RWPE2 (cell line): ENCODE measurements around the gene PRR5L.

Experiments used
- ATAC-seq: fragments of 200-7000 bp; cut with Tn5 transposase; 3 replicates; pipeline ENCODE4 v1.9.1; 2021; ENCODE audit warnings: low read depth
- DNase-seq: peaks from one replicate; pipeline ENCODE4 v3.0.0-alpha.2; 2020; ENCODE audit warnings: low spot score
- H3K27ac ChIP-seq: fragments of 450-650 bp; 2 replicates; pipeline ENCODE4 v1.5.1; 2017; ENCODE audit warnings: mild to moderate bottlenecking; ENCODE audit not compliant: poor library complexity, severe bottlenecking
- H3K27me3 ChIP-seq: fragments of 250-450 bp; sonication (Bioruptor Pico); 2 replicates; pipeline ENCODE4 v1.5.1; 2021; ENCODE audit warnings: mild to moderate bottlenecking, moderate library complexity; ENCODE audit not compliant: insufficient read depth, poor library complexity, severe bottlenecking
- H3K36me3 ChIP-seq: fragments of 250-450 bp; sonication (Bioruptor Pico); 2 replicates; pipeline ENCODE4 v1.5.1; 2020; ENCODE audit warnings: low read depth, mild to moderate bottlenecking, moderate library complexity
- H3K4me1 ChIP-seq: fragments of 250-450 bp; sonication (Bioruptor Pico); 2 replicates; pipeline ENCODE4 v1.5.1; 2021; ENCODE audit warnings: mild to moderate bottlenecking, moderate library complexity; ENCODE audit not compliant: insufficient read depth, poor library complexity, severe bottlenecking
- H3K4me3 ChIP-seq: fragments of 250-450 bp; sonication (Bioruptor Pico); 2 replicates; pipeline ENCODE4 v1.5.1; 2021; ENCODE audit warnings: mild to moderate bottlenecking, moderate library complexity; ENCODE audit not compliant: severe bottlenecking
- H3K9me3 ChIP-seq: fragments of 250-450 bp; sonication (Bioruptor Pico); 2 replicates; pipeline ENCODE4 v1.5.1; 2021; ENCODE audit warnings: mild to moderate bottlenecking, moderate library complexity; ENCODE audit not compliant: severe bottlenecking
- TF ChIP-seq, protein P1 (sequence below): fragments of 450-650 bp; IDR thresholded peaks from one replicate; pipeline ENCODE4 v1.5.1; 2017; ENCODE audit warnings: mild to moderate bottlenecking, moderate library complexity; ENCODE audit not compliant: poor library complexity, severe bottlenecking

Gene PRR5L

GRCh38 chr11:36340897-36341296 is 44.8 kb downstream of the PRR5L start:
- H3K36me3 ChIP-seq = no peaks in the 10 kb centered on the region
- ATAC-seq (no peak), DNase-seq (no peak)
- H3K4me1 ChIP-seq = no peaks in the 10 kb centered on the region
- TF ChIP-seq, protein P1, sequence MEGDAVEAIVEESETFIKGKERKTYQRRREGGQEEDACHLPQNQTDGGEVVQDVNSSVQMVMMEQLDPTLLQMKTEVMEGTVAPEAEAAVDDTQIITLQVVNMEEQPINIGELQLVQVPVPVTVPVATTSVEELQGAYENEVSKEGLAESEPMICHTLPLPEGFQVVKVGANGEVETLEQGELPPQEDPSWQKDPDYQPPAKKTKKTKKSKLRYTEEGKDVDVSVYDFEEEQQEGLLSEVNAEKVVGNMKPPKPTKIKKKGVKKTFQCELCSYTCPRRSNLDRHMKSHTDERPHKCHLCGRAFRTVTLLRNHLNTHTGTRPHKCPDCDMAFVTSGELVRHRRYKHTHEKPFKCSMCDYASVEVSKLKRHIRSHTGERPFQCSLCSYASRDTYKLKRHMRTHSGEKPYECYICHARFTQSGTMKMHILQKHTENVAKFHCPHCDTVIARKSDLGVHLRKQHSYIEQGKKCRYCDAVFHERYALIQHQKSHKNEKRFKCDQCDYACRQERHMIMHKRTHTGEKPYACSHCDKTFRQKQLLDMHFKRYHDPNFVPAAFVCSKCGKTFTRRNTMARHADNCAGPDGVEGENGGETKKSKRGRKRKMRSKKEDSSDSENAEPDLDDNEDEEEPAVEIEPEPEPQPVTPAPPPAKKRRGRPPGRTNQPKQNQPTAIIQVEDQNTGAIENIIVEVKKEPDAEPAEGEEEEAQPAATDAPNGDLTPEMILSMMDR = no peak
- no peak overlapping the region for H3K4me3 ChIP-seq
- no peak overlapping the region for H3K27ac ChIP-seq
- no peaks in the 10 kb centered on the region for H3K27me3 ChIP-seq
- H3K9me3 ChIP-seq = no peaks in the 10 kb centered on the region

- no peaks in the 10 kb centered on the region for H3K4me1 ChIP-seq
- DNase-seq (no peak), ATAC-seq (no peak)
These were observed 45.8 kb downstream of the PRR5L start for GRCh38 chr11:36341915-36342314.

DNA sequence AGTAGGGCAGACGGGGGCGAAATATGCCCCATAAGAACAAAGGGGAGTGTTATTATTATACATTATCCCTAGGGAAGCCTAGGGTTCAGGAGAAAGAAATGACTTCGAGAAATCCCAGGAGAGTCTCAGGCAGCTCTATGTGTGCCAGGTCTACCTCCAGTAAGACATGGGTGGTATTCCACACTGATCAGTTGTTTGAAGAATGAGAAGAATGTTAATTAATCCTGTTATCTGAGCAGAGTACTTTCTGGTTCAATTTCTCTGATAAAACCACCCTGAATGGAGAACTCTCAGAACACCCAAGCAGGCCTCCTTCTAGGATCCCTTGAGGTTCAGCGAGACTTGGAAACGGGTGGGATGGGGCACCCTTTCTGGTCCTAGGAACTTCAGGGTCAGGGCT is 46.2 kb downstream of the PRR5L start:
- ATAC-seq = no peak
- H3K9me3 ChIP-seq = no peaks in the 10 kb centered on the region
- no peak overlapping the region for H3K27ac ChIP-seq
- TF ChIP-seq, protein P1 = no peak
- DNase-seq = no peak
- no peaks in the 10 kb centered on the region for H3K4me1 ChIP-seq
- no peak overlapping the region for H3K4me3 ChIP-seq
- H3K36me3 ChIP-seq = no peaks in the 10 kb centered on the region
- H3K27me3 ChIP-seq = no peaks in the 10 kb centered on the region

More at GRCh38 chr11:36341915-36342314, 45.8 kb downstream of the PRR5L start:
- Histone ChIP-seq H3K27me3 (no peaks in the 10 kb centered on the region), H3K9me3 (no peaks in the 10 kb centered on the region), H3K36me3 (no peaks in the 10 kb centered on the region), H3K27ac (no peak overlapping the region), H3K4me3 (no peak overlapping the region)
- TF ChIP-seq, protein P1 = no peak

- no peak for ATAC-seq
- Histone ChIP-seq H3K9me3 (no peaks in the 10 kb centered on the region), H3K4me1 (no peaks in the 10 kb centered on the region), H3K27ac (no peak overlapping the region), H3K36me3 (no peaks in the 10 kb centered on the region), H3K4me3 (no peak overlapping the region), H3K27me3 (no peaks in the 10 kb centered on the region)
- TF ChIP-seq, protein P1 = no peak
- no peak for DNase-seq
These were observed 47.3 kb downstream of the PRR5L start for GRCh38 chr11:36343436-36343835.

- Histone ChIP-seq H3K27ac (no peak overlapping the region), H3K27me3 (no peaks in the 10 kb centered on the region), H3K4me1 (no peaks in the 10 kb centered on the region), H3K9me3 (no peaks in the 10 kb centered on the region), H3K4me3 (no peak overlapping the region), H3K36me3 (no peaks in the 10 kb centered on the region)
- DNase-seq = no peak
- no peak for ATAC-seq
- TF ChIP-seq, protein P1 = no peak
These were observed 49.0 kb downstream of the PRR5L start for GRCh38 chr11:36345084-36345511.
